ENCODE results near the gene EPHB1.

GRCh38 chr3:134895181-134895580, 100.1 kb downstream of the EPHB1 start:
- TF ChIP-seq CTCF (IDR thresholded peaks at IDR 0.05) (no peak), ZSCAN18 (CRISPR knock-in tag; IDR thresholded peaks at IDR 0.05) (no peak)
